NCI-H524 treated with DMSO at 0.1 percent for 48 hours (cell line): ENCODE results near the gene WNT5A.

Experiments used
- DNase-seq: peaks from one replicate; lab custom pipeline; 2025; lab: John Stamatoyannopoulos, UW

WNT5A gene

GRCh38 chr3:55481744-55482495 is 5.2 kb downstream of the WNT5A start:
- no peak for DNase-seq

- no peak for DNase-seq
Observed at GRCh38 chr3:55480911-55481743, 6.0 kb downstream of the WNT5A start.

DNA sequence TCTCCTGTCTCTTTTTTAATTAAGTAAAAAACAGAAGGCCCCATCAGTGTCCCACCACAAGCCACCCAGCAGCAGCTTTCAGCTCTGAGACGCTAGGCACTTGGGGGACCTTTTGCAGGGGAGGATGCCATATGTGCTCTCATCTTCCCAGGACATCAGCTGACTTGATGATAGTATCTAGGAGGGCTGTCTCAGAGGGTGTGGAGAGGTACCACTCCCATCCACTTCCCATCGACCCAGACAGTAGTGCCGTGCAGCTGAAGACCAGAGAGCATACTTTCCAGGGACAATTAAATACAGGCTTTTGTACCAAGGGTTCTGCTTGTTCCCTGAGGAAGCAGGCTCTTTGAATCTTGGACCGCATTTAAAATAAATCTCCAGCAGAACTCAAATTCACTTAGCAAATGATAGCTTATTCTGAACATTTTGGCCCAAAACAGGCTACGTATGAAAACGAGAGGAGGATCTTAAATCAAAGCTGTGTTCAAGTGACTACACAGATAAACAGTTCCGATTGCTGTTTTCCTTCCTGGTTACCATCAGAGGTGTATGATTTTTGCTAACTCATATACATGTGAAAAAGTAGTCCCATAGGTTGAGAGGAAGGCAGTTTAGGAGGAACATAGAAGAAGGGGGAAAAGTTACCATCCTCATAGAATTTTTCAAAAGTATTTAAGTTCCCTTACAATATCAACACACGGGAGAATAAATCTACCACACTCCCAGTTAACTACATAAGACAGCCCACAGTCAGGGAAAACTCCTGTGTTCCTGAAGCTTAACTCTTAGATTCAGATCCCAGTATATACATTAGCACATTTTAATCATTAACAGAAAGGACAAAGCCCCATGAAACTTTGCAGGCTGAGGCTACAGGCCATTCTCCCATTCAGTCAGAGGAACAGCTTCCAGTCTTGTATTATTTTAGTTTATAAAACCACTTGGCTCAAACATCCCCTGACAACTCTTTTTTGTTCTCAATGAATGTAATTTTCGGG is 9.5 kb downstream of the WNT5A start:
- DNase-seq, result no peak

- DNase-seq, result no peak
Observed at GRCh38 chr3:55476515-55476914, 10.6 kb downstream of the WNT5A start.

DNA sequence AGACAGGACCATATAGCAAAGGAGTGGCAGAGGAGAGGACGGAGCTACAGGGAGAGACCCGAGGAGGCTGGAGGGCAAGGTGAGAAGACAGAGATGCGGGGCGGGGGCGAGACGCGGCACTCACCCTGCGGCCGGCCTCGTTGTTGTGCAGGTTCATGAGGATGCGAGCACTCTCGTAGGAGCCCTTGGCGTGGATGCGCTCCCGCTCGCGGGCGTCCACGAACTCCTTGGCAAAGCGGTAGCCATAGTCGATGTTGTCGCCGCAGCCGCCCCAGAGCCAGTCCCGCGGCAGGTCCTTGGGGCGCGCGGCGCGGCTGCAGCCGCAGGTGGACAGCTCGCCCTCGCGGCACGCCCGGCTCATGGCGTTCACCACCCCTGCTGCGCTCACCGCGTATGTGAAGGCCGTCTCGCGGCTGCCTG is 12.9 kb downstream of the WNT5A start:
- DNase-seq, result no peak

DNA sequence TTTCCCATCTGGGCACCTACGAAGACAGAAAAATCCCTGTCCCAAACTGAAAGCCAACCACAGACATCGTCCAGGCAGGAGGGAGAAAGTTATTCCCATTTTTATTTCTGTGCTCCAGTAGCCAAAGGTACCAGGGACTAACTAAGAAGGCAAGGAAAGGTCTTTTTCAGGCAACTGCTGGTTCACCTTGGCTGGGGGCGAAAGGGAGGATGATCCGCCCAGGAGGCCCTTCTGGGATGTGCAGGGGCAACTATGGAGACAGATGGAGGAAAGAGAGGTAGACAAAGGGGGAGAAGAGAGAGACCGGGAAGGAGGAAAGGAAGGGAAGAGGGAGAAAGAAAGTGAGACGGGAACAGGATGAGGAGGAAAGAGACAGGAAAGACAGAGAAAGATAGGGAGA is 13.3 kb downstream of the WNT5A start:
- DNase-seq, result no peak

GRCh38 chr3:55471522-55472280 is 15.4 kb downstream of the WNT5A start:
- DNase-seq, result no peak

DNA sequence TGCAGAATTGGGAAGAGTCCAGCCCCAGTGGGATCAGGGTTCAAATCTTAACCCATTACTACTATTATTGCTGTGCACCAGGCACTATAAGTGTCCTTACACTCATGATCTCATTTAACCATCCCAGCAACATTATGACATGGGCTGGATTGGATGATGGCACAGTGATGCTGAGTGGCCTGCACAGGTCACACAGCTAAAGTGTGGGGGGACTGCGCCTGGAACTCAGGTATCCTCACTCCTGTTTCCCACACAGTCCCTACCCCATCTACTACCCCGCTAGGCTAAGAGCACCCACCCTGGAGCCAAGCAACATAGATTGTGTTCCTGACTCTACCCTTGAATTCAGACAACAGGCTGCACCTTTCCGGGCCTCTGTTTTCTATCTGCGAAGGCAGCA is 16.0 kb downstream of the WNT5A start:
- no peak for DNase-seq

GRCh38 chr3:55469957-55470526 is 17.1 kb downstream of the WNT5A start:
- DNase-seq, result no peak

GRCh38 chr3:55468251-55468650 is 18.9 kb downstream of the WNT5A start:
- DNase-seq, result no peak

- DNase-seq, result no peak
Observed at GRCh38 chr3:55467099-55467498, 20.0 kb downstream of the WNT5A start.

GRCh38 chr3:55466526-55466925 is 20.6 kb downstream of the WNT5A start:
- DNase-seq, result no peak

GRCh38 chr3:55461896-55462295 is 25.2 kb downstream of the WNT5A start:
- DNase-seq, result no peak

GRCh38 chr3:55459838-55460237 is 27.3 kb downstream of the WNT5A start:
- no peak for DNase-seq

- DNase-seq, result no peak
Observed at GRCh38 chr3:55458181-55458790, 28.8 kb downstream of the WNT5A start.

DNA sequence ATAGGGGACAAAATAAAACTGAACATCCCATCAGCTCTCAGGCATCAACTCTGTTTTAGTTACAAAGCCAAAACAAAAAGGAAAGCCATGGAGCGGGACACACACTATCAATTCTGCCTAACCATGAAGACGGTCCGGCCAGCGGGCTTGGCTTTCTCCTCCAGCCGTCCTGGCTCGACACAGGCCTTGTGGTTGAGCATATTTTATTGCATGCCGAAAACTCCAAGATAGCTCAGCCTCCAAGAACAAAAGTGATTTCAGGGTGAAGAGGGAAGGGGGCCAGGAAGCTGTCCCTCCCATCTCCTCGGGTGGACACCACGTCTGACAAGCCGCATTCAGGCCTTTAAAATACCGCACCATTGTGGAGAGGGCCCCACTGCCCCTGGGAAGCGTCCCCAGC is 31.2 kb downstream of the WNT5A start:
- no peak for DNase-seq

DNA sequence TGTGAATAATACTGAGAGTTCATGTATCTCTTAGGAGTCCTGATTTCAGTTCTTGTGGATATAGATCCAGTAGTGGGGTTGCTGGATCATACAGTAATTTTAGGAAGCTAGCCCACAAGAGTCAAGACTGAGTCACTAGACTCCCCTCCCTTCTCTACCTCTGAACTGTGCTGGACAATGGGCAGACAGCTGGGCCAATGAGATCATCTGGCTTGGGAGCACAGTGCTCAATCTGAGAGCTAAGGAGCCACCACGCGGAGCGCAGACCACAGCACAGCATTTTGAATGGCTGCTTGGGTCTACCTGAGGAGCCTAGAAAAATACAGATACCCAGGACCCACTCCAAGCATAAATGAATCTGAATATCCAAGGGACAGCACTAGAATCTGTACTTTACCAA is 32.5 kb downstream of the WNT5A start:
- DNase-seq, result no peak

DNA sequence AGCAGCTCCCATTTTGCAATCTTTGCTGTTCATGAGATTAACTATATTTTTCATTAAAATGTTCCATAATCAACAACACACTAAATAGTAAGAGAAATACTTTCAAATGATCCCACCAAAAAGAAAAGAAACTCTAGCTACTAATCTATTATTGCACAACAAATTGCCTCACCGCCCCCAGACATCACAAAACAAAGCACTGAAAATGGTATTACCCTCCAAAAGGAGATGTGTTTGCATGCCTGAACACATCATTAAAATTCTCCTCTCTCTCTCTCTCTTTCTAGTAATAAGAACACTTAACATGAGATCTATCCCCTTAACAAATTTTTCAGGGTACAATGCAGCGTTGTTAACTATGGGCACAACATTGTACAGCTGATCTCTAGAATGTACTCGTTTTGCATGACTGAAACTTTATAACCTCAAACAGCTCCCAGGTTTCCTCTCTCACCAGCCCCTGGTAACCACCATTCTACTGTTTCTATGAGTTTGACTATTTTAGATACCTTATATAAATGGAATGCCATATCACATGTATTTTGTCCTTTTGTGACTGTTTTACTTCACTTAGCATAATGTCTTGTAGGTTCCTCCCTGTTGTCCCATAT is 33.1 kb downstream of the WNT5A start:
- DNase-seq, result no peak

GRCh38 chr3:55452886-55453285 is 34.2 kb downstream of the WNT5A start:
- no peak for DNase-seq

- DNase-seq, result no peak
Observed at GRCh38 chr3:55449527-55449926, 37.6 kb downstream of the WNT5A start.
